NOMO-1 treated with DMSO at 0.1 percent for 48 hours (cell line): ENCODE data around the gene TNFAIP1.
"Not testable (repeated sequence)": the region's sequence is repeated elsewhere in the genome, so short reads cannot be mapped to it uniquely, and the experiment has no call there.

Experiments
- DNase-seq: peaks from one replicate; lab custom pipeline; 2025; ENCODE audit not compliant: unreplicated experiment; lab: John Stamatoyannopoulos, UW

TNFAIP1 gene, protein sequence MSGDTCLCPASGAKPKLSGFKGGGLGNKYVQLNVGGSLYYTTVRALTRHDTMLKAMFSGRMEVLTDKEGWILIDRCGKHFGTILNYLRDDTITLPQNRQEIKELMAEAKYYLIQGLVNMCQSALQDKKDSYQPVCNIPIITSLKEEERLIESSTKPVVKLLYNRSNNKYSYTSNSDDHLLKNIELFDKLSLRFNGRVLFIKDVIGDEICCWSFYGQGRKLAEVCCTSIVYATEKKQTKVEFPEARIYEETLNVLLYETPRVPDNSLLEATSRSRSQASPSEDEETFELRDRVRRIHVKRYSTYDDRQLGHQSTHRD

DNA sequence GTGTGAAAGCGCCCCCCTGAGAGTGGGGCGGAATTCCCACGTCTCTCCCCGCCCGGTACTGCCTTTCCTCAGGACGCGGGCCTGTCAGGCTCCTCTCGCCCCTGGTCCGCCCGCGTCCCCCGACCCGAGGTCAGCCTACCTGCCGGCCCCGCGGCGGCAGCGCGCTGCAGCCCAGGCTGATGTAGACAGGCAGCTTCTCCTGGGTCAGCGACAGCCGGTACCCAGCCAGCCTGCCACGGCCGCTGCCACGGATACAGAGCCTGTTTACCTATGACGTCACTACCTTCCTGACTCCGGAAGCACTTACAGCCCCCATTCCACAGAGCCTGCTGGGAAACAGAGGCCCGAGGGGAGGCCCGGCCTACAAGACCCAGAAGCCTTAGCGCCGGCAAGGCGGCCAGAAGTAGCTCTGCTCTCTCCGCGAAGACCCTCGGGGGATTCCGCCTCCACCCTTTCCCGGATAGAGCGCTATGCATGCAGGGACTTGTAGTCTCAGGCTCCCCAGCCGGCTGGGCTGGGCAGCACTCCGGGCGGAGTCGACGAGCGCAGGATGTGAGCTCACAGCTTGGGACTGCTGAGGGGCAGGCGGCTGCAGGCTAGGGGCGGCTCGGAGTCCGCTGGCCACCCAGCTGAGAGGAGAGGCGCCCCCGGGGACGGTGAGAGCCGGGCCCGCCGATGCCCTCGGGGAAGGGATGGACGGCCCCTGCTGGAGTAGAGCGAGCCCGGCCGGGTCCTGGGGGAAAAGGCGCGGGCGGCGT, at the start of gene TNFAIP1, which contains the start of gene IFT20:
TSS of gene TNFAIP1 (plus strand) at position 561 of the 758 bp plus-strand sequence. CDS start 3,761 bp downstream, outside the sequence.
TSS of gene IFT20 (minus strand) at position 272 of the 758 bp plus-strand sequence. CDS start 3,487 bp downstream, outside the sequence.
- peak; percentile 99 for DNase-seq

DNA sequence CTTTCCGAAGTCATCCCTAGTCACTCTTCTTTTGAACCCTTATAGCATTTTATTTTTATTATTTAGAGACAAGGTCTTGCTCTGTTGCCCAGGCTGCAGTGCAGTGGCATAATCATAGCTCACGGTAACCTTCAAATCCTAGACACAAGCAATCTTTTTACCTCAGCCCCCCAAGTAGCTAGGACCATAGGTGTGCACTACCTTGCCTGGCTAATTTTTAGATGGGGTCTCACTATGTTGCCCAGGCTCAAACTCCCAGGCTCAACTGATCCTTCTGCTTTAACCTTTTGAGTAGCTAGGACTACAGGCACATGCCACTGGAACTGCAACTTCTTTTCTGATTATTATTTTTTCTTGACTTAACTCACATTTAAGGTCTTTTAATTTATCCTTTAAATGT, 49.6 kb upstream of the TNFAIP1 start:
- no peak for DNase-seq

DNA sequence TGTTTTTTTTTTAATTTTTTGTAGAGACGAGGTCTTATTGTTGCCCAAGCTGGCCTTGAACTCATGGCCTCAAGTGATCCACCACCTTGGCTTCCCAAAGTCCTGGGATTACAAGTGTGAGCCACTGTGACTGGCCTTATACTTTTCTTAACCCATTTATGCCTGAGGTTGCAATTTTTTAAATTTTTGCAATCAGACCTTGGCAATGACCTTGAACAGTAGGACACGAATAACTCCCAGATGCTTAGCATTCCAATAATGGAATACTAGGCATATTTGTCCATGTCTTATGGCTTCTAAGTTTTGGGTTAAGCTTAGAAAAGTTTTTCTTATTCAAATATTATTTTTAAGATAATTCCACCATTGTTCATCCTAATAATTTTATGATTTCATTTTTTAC, 44.9 kb upstream of the TNFAIP1 start:
- DNase-seq: no peak

DNA sequence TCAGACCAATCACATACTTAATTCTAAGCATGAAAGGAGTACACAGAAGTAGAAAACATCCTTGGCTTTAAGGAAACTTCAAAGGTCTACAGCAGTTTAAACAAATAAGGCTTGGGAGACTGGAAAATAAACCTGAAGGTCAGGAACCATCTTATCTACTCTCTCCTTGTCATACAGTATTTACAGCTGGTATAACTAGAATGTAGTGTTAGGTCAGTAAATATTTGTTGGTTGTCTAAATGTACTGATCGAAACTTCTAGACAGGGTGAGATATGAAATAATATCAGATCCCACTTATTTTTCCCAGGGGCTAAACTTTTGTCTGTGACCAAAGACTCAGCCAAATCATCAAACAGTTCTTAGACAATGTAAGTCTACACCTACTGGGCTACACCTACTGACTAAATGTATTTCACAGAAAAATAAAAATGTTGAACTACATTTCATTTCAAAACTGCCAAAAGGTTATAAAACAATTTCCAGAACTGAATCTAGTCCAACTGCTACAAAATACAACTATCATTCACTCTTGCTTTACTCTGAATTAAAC, 43.7 kb upstream of the TNFAIP1 start:
- no peak for DNase-seq

DNA sequence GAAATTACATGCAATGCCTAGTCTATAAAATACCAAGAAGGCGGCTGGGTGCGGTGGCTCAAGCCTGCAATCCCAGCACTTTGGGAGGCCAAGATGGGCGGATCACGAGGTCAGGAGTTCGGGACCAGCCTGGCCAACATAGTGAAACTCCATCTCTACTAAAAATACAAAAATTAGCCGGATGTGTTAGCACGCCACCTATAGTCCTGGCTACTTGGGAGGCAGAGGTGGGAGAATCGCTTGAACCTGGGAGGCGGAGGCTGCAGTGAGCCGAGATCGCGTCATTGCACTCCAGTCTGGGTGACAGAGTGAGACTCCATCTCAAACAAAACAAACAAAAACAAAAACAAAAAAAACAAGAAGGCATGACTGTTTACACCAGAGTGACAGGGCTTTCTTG, 42.7 kb upstream of the TNFAIP1 start:
- not testable (repeated sequence) for DNase-seq

DNA sequence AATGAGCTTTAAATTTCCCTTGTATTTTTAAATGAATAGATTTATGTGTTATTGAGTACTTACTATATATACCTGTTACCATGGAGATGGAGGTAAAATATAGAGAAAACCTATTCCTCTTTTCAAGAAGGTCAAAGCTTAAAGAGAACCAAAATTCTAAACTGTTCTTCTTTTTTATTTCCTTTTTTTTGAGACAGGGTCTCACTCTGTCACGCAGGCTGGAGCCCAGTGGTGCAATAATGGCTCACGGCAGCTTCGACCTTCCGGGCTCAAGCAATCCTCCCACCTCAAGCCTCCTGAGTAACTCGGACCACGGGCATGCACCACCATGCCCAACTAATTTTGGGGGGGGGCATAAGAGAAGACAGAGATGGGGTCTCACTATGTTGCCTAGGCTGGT, 41.6 kb upstream of the TNFAIP1 start:
- peak; percentile 95 for DNase-seq

DNA sequence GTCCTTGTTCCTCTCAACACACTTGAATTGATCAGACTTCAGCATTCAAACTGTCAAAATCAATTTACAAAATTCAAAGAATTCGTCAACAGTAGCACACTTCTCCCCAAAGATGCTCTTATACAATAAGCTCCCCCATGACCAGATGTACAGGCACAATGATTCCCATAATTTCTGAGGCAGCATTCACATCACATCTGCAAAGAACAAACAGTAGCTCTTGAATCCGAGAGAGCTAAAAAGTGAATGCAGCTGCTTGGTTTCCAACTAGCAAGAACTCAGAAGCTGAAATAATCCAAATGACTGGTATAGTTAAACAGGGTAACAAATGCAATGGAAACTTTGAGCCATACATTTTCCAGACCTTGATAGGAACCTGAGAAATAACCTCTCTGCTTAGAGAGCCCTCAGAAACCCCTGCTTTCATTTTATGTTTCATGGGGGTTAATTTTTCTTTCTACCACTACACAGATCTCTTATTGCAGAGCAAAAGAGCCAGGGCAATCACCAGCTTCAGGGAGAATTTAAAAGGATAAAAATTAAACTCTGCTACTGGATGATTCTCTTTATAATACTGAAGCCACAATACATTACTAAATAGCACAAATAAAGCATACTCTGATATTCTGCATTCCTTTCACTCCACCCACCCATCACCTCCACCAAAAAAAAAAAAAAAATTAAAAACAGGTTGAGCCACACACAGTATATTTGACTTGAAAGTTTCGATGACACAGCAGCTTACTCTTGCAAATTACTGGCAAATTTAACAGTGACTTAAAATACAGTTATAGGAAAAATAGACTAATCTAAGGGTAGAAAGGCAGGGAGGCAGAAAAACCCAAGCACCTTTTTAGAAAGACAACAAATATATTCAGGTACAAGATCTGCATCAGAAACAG, 39.6 kb upstream of the TNFAIP1 start:
- no peak for DNase-seq

DNA sequence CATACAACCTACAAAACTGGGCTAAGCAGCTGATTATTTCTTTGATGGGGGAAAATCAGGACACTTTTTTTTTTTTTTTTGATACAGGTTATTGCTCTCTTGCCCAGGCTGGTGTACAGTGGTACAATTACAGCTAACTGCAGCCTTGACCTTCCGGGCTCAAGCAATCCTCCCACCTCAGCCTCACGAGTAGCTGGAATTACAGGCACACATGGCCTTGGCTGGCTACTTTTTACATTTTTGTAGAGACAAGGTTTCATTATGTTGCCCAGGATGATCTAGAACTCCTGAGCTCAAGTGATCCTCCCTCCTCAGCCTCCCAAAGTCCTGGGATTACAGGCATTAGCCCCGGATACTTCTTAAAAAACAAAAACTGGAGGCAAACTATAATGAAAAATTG, 37.1 kb upstream of the TNFAIP1 start:
- DNase-seq: no peak

DNA sequence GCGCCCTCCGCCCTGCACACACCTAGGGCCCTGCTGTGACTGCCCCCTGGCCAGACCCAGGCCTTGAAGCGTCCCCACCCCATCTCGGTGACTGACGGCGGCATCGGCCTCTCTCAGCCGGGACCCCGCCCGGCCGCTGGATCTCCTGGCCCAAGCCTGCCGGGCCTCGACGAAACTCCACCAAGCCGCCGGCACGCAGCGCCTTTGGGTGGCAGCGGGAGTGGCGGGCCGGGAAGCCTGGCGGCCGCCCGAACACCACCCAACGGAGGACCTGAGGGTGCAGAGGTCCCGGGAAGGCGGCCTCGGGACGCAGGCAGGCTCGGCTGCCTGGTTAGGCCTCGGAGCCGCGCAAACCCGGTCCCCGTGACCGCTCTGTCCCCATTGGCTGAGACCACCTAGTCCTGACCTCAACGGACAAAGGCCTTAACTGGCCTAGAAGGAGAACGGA, 28.6 kb upstream of the TNFAIP1 start:
- no peak for DNase-seq

DNA sequence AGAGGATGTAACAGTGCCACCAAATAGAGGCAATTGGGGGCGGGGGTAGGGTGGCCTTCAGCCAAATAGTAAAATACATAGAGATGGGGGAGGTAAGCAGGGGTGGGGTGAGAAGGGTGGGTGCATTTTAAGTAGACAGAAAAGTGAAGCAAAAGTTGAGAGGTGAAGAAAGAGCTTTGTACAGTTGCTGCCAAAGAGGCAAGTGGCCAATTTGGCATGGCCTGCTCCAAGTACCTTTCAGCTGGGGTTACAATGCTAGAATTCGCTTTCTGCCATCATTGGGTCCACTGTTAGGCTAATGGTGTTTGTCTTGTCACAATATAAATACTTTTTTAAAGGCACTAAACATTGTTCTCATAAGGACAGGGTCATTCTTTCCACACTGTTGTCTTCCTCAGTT, 21.7 kb upstream of the TNFAIP1 start:
- DNase-seq: no peak

DNA sequence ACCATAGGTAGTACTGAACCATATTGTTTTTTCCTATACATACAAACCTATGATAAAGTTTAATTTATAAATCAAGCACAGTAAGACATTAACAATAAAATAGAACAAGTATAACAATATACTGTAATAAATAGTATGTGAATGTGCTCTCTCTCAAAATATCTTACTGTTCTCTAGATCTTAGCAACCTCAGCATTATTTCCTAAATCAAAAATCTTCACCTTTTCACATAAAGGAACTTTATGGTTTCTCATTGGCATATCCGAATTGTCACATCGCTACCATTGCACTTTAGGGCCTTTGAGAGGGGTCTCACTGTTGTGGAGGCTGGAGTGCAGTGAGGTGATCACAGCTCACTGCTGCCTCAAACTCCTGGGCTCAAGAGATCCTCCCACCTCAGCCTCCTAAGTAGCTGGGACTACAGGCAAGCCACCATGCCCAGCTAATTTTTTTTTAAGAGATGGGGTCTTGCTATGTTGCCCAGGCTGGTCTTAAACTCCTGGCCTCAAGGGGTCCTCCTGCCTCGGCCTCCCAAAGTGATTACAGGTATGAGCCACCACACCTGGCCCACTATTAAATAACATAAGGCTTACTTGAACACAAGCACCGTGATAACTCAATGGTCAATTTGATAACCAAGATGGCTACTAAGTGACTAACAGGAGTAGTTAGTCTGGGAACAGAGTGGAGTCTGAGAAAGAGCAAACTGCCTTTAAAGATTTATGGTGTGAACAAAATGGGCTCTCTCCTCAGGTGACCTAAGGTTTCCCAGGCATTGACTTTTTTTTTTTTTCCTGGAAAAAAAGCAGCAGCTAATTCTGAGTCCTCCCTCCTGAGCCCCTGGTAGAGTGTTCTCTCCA, 19.5 kb upstream of the TNFAIP1 start:
- no peak for DNase-seq

DNA sequence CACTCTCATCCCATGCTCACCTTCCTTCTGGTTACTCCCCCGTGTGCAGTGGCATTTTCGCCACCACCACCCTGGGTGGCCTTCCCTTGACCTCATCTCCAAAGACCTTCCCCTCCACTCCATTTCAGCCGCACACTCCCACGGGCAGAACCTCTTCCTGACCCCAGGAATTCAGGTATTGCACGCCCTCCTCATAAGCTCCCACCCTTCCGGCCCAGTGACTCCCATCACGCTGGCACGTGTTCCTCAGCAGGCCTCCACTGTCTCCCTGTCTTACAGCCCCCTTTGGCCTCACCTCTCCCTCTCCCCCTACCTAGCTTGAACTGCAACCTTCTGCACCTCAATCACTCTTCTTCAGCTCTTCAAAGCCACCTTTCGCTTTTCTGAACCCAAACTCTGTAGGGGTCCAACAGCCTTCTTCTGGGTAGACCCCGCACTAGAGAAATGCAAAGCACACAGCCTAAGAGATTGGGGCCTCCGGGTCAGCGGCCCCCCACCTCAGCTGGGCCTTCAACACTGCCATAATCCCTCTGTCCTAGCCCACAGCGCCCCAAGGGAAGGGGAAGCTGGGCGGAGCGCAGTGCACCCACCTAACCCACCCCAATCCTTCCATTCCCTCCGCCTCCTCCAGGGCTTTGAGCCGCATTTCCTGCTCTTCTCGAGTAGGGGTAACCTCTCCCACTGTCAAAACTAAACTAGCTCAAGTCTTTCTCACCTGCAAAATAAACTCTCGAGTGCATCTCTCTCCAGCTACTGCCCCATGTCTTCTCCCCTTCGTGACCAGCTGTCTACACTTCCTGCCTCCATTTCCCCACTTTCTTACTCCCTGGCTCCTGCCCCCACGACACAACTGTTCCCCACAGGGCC, 18.2 kb upstream of the TNFAIP1 start:
- DNase-seq: no peak

DNA sequence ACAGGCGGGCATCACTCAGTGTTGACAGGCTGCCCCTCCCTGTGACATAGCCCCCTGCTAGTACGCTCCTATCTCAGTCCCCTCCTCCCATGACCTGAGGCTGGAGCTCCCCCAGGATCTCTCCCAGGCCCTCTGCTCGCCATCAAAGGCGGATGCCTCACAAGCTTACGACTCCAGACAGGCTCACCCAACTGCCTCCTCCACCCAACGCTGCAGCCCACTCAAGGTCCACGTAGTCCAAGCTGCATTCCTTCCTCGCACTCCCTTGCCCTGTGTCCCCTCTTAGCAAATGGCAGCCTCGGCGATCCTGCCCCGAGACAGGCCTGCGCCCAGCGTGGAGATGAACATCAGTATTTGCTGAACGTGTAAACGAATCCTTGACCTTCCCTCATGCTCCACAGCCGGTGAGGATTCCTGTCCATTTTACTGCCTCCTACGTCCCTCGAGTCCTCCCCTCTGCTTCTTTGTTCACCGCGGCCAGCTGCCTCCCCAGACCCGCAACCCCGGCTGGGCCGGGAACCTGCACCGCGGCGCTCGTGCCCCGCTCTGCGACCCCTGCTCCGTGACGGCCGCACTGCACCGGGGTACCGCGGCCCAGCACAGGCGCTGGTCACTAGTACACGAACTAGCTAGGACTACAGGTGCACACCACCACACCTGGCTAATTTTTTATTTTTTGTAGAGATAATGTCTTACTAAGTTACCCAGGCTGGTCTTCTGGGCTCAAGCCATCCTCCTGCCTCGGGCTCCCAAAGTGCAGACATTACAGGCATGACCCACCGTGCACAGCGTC, 17.4 kb upstream of the TNFAIP1 start:
- DNase-seq: peak; percentile 27

DNA sequence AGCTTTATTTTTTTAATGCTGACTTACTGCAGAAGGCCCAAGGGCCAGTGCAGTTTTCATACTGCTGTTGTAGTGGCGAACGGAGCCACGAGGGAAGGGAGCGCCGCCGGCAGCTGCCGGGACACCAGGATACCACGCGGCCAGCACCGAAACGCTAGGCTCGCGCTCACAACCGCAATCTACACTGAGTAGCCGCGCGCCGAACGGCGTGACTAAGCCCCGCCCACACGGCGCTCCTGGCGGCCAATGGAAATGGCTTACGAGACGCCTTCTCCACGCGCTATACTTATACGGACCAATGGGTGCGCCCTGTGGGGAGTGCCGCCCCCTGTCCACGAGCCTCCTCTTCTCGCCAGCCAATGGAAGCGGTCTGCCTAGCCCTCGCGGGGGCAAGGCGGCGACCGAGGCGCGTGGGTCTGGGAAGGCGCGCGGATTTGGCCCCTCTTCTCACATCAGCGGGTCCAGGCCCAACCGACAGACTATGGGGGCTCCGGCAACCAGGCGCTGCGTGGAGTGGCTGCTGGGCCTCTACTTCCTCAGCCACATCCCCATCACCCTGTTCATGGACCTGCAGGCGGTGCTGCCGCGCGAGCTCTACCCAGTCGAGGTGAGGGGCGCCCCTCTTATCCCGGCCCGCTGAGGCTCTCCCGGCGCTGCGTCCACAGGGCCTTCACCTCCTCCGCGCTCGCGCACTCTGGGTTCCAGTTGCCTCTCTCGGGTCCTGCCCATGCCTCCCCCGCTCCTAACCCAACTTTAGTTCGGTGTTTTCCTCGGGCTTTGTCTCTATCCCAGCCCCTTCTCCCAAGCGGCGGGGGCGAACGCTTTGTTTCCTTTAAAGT, 16.6 kb upstream of the TNFAIP1 start, which contains the start of gene TMEM97:
TSS of gene TMEM97 (plus strand) at position 442 of the 839 bp plus-strand sequence. CDS start at position 482, 40 bp downstream.
- DNase-seq: peak; percentile 98

DNA sequence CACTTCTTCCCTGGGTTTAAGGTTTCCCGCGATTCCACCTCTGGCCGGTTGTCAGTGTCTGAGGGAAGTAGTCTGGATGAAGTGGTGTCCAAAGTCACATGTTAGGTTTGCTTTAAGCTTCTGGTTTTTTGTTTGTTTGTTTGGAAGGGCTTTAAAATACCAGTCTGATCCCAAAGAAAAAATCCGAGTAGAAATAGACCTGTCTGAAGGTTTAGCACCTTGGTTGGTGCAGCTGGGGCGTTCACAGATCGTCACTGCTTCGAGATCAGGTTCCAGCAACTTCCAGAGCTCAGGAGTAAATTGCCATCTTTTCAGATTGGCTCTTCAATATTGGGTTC, 16.0 kb upstream of the TNFAIP1 start:
- peak; percentile 31 for DNase-seq

DNA sequence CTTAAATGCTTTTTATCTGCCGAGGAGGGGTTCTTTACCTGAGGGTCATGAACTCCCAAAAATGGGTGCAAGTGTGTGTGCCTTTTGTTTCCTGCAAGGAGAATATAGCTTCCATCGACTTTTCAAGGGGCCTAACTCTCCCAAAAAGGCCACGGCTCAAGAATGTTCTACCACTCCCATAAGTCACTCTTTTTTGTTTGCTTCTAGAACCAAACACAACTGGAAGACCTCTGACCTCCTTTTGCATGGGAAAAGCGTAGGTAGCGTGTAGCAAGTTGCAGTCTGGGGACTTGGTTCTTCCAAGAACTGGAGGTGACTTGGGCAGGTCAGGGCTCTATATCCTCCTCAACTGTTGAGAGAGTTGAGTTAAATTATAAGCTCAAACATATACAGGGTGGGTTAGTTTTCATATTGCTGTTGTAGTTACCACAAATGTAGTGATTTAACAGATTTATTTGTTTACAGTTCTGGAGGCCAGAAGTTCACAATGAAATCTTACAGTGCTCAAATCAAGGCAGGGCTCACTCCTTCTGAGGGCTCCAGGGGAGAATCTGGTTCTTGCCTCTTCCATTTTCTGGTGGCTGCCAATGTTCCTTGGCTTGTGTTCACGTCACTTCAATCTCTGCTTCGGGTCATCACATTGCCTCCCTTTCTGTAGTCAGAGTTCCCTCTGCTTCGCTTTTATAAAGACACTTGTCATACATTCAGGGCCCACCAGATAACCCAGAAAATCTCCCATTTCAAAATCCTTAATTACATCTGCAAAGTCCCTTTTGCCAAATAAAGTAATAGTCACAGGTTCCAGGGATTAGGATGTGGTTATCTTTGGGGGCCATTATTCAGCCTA, 15.1 kb upstream of the TNFAIP1 start:
- no peak for DNase-seq
